ENCODE data around the gene IDE. TPM values are rescaled to one million over a fixed set of nuclear protein-coding genes. Genes with fewer than 3 reads are reported as not detected.
A peak's percentile ranks its signal among the peaks of the same experiment; 100 is the strongest.

IDE gene
- total and polyA plus RNA-seq, 9 of the 15 experiments (the other 6 are each of a cell fraction or from before 2014, with no cell fraction given) = 10.2 to 50.6 (median 33.2) TPM

- Histone ChIP-seq H3K27me3 (ENCODE audit: control insufficient read depth in 2 of 2, insufficient read depth in 2 of 2, low read length in 2 of 2) (no peaks in the 10 kb centered on the region), H4K20me1 (replicated peaks; ENCODE audit: control insufficient read depth, insufficient read depth, low read length) (no peaks in the 10 kb centered on the region), H3K4me3 (no peak overlapping the region), H3K4me1 (replicated peaks in 1 of 2; ENCODE audit: control insufficient read depth in 2 of 2, insufficient read depth in 2 of 2, low read length in 2 of 2) (peaks cover 5 to 12% of the 10 kb centered on the region in 2 experiments; a peak in 3 of 5 replicates), H2AFZ (ENCODE audit: low read depth, low read length) (peak overlapping the region; percentile 76), H3K36me3 (ENCODE audit: control insufficient read depth, insufficient read depth, low read length) (no peaks in the 10 kb centered on the region), H3K9me1 (ENCODE audit: control insufficient read depth, insufficient read depth, low read length) (no peaks in the 10 kb centered on the region), H3K79me2 (ENCODE audit: control insufficient read depth, insufficient read depth, low read length) (no peaks in the 10 kb centered on the region), H3K9me3 (replicated peaks; ENCODE audit: control insufficient read depth, insufficient read depth, low read depth, low read length) (no peaks in the 10 kb centered on the region), H3K9ac (ENCODE audit: insufficient read depth in 1 of 2, low read depth in 2 of 2, low read length in 2 of 2) (peak overlapping the region in 1 of 2 experiments; percentile 58; a peak in 1 of 4 replicates), H3K27ac (ENCODE audit: extremely low read depth, low read depth, low read length) (peak overlapping the region; percentile 51; the same call in 2 of the 3 replicates), H3K4me2 (ENCODE audit: insufficient read depth, low read length) (peak overlapping the region; percentile 55)
- DNase-seq (ENCODE audit: extremely low read depth in 1 of 4, low spot score in 3 of 4) = peak in 1 of 4 experiments; percentile 66
- intact Hi-C loops (cut with micrococcal nuclease) (no loop called here), in situ Hi-C loops (cut with MboI) (no loop called here)
- FAIRE-seq = peak; percentile 19
- ChIA-PET POLR2A (interaction anchor here (1.0 to 1.3 kb wide), 3 partner anchors 14 to 18 kb away, joined by 3 read pairs; no protein-coding TSS in a partner anchor), CTCF (ENCODE audit: low intra/inter-chr PET ratio) (no interaction called here)
- no TSS peak for BruUV-seq (replicated peaks)
- 25% methylated on average over 8 of the region's 9 CpGs for WGBS (ENCODE audit: insufficient coverage, low coverage, missing lambda C conversion rate)
- peak; percentile 79 for ATAC-seq
- no peak for TF ChIP-seq OTX1 (CRISPR knock-in tag; IDR thresholded peaks at IDR 0.05)
- no peak for TF ChIP-seq NFATC3 (IDR thresholded peaks at IDR 0.05)
- TF ChIP-seq ZNF316 (IDR thresholded peaks at IDR 0.05) = peak; percentile 74
- TF ChIP-seq, protein P1, sequence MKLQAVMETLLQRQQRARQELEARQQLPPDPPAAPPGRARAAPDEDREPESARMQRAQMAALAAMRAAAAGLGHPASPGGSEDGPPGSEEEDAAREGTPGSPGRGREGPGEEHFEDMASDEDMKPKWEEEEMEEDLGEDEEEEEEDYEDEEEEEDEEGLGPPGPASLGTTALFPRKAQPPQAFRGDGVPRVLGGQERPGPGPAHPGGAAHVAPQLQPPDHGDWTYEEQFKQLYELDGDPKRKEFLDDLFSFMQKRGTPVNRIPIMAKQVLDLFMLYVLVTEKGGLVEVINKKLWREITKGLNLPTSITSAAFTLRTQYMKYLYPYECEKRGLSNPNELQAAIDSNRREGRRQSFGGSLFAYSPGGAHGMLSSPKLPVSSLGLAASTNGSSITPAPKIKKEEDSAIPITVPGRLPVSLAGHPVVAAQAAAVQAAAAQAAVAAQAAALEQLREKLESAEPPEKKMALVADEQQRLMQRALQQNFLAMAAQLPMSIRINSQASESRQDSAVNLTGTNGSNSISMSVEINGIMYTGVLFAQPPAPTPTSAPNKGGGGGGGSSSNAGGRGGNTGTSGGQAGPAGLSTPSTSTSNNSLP (IDR thresholded peaks at IDR 0.05; ENCODE audit: borderline replicate concordance, low read depth, low read length) = no peak
- TF ChIP-seq FOXM1 (IDR thresholded peaks at IDR 0.05; ENCODE audit: low read depth) = no peak
- no peak for TF ChIP-seq FOXM1 (CRISPR knock-in tag; IDR thresholded peaks at IDR 0.05; ENCODE audit: low read depth)
- no peak for TF ChIP-seq NR2C2 (CRISPR knock-in tag; IDR thresholded peaks at IDR 0.05)
- no peak for TF ChIP-seq NR2C2 (tag; IDR thresholded peaks at IDR 0.05)
- TF ChIP-seq FOSL1 (tag; conservative IDR thresholded peaks at IDR 0.05) = peak; percentile 89
- TF ChIP-seq ZNF280A (IDR thresholded peaks at IDR 0.05; ENCODE audit: low read depth, partially characterized antibody) = no peak
- TF ChIP-seq CBFA2T3 (IDR thresholded peaks at IDR 0.05) = no peak
- no peak for TF ChIP-seq E2F1 (CRISPR knock-in tag; IDR thresholded peaks at IDR 0.05)
- no peak for TF ChIP-seq EWSR1 (IDR thresholded peaks at IDR 0.05; ENCODE audit: borderline replicate concordance, low read depth, partially characterized antibody)
- peak; percentile 83 for TF ChIP-seq MEF2D (tag; conservative IDR thresholded peaks at IDR 0.05; ENCODE audit: low read depth)
- no peak for TF ChIP-seq CEBPG (CRISPR knock-in tag; IDR thresholded peaks at IDR 0.05)
- peak; percentile 49 to 54; a peak in 3 of 4 replicates for TF ChIP-seq CEBPG (tag; conservative IDR thresholded peaks at IDR 0.05 in 1 of 2, IDR thresholded peaks at IDR 0.05 in 1 of 2)
- TF ChIP-seq MXI1 (IDR thresholded peaks at IDR 0.05; ENCODE audit: low read depth, low read length) = no peak
- peak; percentile 77 for TF ChIP-seq ZNF589 (CRISPR knock-in tag; IDR thresholded peaks at IDR 0.05; ENCODE audit: low read depth)
- TF ChIP-seq ZNF436 (CRISPR knock-in tag; IDR thresholded peaks at IDR 0.05) = no peak
These were observed 166.4 kb downstream of the IDE start for GRCh38 chr10:92407305-92408016.

All from K562 (cell line).